HG02938 (cell line): Measurements from ENCODE around the gene GLRX.

ENCODE experiments used
- ATAC-seq: cut with Tn5 transposase; IDR thresholded peaks from one replicate; pipeline ENCODE4 v1.9.1; 2021; ENCODE audit warnings: mild to moderate bottlenecking, moderate library complexity; ENCODE audit not compliant: unreplicated experiment

Gene GLRX

DNA sequence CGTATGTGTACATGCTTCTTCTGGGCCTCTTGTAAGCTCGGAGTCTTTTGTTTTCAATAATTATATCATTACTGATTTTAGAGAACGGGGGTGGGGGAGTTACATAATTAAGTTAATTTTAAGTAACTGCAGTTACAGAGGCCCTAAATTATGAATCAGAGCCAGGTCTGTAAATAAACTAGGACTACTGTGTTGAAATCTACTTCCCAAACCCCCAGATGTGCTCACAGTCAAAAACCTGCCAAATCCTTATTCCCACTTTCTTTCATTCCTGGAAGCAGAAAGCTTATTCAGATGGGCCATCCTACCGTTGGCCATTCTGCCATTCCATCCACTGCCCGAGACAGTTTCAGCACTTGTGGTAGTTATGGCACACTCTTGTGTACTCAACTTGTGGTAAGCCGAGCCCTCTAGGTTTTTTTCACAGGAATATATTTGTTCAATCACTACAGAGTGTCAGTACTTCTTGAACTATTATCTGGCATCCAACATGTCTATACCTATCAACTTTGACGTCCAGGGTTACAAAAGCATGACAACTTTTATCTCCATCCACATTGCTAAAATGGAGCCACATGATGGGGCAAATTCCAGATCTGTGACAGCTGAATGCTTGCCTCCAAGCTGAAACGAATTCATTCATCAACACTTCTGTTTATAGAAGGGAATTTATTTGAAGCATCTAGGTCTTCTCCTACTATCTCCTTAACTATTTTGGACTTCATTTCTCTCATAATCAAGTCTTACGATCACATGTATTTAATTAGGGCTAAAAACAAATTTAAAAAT, 37.8 kb downstream of the GLRX start:
- ATAC-seq, result no peak

DNA sequence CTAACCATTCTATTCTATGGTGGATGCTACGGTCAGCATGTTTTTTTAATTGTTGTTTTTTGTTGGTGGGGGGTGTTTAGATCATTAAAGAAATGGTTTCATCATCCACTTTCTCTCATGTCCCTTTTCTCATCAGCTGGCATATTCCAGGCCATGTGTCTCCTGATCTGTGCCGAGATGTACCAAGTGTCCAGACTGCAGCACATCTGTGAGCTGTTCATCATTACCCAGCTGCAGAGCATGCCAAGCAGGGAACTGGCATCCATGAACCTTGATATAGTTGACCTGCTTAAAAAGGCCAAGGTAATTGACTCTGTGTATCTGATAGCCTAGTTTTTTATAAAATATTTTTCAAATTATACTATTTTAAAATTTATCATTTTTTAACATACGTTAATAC, 38.9 kb downstream of the GLRX start:
- no peak for ATAC-seq

DNA sequence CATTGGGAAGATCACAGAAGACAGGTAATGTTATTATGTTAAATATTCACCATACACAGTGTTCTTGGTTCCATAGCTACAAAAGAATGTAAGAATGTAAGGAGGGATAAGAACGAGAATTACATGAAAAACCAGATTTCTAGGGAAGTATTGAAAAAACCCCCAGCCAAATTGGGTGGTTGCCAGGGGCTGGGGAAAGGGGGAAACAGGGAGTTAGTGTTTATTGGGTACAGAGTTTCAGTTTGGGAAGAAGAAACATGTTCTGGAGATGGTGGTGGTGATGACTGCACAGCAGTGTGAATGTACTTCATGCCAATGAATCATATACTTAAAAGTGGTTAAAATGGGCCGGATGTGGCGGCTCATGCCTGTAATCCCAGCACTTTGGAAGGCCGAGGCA, 40.3 kb downstream of the GLRX start:
- no peak for ATAC-seq

DNA sequence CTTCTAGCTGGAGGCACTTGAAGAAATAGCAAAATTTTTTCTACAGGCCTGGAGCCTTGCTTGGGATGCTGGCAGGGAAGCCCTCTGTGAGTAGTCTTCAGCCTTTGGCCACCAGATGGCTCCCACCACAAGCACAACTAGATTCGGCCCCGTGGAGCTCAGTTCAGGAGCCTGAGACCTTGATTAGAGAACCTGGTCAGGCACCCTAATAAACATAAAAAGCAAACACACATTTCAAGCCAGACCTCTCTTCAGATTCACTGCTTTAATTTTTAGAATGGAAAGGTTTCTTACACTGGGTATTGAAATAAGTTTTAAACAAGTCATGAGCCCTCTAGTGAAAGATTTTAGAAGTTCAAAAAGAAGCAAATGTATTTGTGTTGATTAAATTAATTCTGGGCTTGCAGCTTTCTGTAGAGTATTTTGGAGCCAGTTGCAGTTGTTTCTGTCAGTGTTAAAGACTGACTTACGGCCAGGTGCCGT, 41.4 kb downstream of the GLRX start:
- ATAC-seq, result peak; percentile 96

DNA sequence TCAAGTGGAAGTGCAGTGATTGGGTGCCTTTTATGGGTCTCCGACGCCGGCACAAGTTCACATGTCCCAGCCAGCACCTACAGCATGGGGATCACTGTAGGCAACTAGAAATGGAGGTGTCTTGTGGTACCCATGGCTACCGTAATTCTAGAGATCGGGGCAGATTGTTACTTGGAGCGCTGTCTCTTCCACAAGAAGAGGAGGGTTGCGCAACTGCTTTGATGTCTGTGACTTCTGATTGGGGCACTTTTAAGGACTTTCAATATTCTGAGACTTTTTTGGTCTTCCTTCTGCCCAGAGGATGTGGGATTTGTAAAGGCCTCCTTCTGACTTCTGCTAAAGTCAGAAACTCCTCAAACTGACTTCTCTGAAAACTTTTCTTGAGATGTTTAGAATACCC, 41.9 kb downstream of the GLRX start:
- ATAC-seq, result no peak

DNA sequence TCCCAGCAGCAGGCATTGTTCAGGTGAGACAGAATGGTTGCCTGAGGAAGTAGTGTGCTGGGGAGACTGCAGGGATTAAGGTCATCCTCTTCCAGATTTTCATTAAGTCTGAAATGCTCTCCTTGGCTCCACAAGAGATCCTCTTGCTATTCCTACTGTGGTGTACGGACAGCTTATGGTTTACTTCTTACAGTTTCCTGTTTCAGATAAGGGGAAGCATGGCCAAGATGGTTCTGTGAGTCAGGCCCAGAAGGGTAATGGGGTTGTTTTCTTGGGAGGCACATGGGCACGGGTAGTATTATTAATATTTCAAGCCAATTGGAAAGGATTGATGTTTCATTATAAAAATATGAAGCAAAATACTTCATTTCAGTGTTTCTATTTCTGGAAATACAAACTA, 42.9 kb downstream of the GLRX start:
- no peak for ATAC-seq

DNA sequence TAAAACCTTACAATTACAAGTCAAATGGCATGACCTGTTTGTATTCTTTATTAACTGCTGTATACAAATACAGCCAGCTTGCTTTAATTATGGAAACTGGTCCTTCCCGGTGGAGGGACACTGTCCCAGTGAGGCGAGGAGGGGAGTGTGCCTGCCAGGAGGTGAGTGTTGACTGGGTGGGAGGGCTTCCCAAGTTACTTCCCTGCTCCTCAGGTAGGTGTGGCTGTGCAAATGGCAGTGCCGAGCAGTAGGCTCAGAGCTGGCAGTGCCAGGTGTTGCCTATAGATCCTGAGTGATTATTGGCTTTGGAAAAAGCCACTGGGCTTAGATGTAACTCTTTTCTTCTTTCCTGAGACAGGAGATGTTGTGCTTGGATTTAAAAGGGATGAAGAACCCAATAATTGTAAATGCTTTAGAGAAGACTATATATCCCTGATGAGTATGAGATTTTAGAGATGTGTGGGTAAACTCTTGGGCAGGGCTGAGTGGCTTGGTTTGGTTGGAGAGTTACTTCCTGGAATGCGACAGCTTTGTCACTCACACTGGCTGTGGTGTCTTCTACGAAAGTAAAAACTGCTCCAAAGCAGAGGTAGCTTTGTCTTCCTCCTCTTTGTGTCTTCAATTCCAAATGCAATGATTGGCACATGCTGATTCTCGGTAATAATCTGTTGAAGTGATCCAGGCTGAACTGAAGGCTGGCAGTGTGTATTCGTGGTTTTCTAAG, 43.7 kb downstream of the GLRX start:
- no peak for ATAC-seq

DNA sequence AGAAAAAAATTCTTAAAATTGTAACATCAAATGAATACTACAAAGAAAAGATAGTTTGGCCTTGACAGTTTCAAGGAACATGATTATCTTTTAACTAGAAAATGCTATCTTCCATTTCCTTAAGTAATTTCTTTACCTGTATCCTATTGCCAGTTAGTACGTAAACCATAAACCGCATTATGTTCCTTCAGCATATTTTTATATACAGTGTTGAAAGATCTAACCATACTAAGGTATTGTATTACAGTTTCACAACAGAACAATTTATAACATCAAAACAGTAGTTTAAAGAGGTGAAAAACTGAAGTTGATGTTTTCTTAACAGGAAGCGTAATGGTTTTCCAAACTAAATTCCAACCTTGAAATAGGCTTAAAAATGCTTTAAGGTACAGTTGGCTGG, 45.1 kb downstream of the GLRX start:
- no peak for ATAC-seq

DNA sequence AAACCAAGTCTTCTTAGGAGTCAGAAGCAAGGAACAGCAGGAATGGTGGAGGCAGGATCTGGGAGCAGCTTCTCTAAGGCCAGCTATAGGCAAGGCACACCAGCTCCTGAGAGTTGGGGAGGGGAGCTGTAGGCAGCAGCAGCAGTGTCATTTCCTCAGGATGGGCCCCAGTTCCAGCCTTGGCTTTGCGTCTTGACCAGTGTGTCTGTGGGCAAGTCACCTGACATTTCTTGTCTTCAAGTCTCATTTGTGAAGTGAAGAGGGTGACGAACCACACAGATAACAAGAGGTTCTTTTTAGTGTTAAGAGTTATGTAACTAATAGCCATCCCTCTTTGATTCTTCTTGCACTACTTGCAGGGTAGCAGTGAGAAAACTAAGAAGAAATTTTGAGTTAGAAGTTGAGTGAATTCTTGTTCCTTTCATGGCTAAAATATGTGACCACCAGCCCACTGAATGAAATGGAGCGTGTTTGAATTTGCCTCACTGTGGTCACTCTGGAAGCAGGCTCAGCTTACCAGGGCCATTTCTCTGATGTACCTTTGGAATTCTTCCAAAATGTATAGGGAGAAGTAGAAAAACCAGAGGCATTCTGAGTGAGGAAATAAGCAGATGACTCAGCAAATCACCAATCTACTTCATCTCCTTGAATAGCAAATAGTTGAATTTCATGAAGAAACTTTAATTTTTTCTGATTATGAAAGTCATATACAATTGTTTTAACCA, 49.0 kb downstream of the GLRX start:
- no peak for ATAC-seq

DNA sequence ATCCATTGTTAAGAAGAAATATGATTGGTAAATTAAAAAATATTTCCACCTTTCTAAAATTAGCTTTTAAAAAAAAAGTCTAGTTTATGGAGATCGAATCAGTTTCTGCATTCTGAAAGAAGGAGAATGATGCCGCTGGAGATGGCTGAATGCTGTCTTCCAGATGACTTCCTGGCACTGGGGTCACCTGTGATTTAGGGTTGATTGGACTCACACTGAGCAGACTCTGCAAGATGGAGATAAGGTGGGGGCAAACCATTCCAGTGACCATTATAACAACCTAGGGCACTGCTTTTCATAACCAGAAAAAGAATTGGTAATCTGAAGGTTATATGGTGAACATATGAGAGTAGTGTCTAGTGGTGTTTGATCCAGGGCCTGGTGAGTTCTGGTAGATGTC, 50.6 kb downstream of the GLRX start:
- no peak for ATAC-seq

DNA sequence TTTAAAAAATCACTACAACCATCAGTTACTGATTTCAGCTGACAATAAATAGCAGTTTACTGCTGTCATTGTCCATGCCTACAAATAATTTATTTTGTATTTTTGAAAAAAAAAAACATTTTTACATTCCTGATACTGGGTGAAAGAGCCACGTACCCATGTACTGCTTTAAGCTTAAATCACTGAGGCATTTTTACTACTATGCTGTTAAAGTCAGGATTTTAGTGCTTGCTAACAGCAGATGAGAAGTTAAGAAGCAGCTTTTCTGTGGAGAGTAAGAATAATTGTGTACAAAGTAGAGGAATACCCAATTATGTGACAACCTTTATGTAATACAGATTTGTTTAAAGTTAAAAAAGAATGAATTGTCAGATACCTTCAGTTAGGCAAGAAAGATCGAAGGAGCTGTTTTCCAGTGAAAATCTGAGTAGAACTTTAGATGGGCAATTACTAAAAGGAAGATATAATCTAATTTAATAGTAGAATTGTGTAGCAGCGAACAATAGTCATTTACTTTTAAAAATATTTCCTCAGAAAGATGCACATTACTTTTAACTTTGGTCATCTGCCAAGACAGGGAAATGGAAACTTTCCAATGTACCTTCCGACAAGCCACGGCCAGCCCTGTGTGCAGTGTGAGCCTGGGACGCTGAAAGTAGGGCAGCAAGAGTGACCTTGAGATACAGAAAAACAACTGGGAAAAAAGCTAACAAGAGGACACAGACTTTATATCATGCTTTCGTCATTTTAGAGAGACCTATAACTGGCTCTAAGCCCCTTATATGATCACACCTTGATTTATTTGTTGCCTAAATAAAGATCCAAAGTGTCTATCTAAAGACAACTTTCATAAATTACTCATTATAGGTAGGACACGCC, 51.5 kb downstream of the GLRX start:
- no peak for ATAC-seq

DNA sequence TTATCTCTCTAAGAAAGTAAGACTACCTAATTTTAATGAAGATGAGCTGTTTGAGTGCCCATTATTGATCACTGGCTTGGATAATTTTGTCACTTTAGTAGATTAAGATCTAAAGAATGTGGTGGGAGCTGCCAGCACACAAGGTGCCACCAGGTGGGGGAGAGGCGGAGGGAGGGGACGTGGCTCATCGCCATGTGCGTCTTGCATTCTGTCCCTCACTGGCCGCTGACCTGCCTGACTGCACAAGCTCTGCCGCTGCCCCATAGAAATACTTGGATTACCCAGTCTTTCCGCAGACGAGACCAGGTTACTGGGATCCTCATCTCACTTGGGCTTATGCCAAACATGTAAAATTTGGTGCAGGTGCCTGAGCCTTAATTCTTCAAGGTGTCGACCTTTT, 53.8 kb downstream of the GLRX start:
- ATAC-seq, result no peak

DNA sequence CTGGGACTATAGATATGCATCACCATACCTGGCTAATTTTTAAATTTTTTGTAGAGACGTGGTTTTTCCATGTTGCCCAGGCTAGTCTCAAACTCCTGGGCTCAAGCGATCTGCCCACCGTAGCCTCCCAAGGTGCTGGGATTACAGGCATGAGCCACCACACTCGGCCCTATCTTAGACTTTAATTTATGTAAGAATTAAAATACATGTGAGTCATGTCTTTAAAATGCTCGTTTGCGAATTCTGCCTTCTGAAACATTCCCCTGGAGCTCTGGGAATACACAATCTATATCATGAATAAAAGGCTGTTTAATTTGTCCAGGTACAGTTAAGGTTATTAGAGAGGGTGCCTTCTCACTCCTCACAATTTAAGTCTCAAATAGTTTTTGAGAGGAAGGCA, 58.6 kb downstream of the GLRX start:
- no peak for ATAC-seq
